CD4-positive, alpha-beta T cell treated with Interleukin-21 for 1 hour (primary cell): ENCODE data around the gene NSUN2.

Experiments used
- DNase-seq: peaks from one replicate; pipeline ENCODE4 v3.0.0-alpha.2; 2020

Gene NSUN2

DNA sequence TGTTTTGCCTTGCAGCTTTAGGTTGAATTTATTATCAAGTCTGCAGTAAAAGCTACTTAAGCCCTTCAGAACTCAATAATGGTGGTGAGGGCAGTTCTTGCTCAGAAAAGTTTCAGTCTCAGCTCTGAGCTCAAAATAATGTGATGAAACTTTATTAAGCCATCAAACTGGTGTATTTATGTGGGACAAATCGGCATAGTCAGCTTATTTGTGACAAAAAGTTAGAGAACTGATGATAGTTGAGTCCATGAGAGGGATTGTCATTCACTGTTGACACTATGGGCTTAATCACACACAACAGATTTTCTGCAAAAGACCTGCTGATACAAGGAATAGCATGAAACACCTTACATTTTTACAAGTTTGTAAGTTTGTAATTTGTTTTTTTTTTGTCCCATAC is 9.8 kb upstream of the NSUN2 start:
- no peak for DNase-seq

- DNase-seq = no peak
These were observed 5.4 kb upstream of the NSUN2 start for GRCh38 chr5:6638236-6638635.

- no peak for DNase-seq
These were observed 4.7 kb upstream of the NSUN2 start for GRCh38 chr5:6637590-6637989.

- no peak for DNase-seq
These were observed 4.2 kb upstream of the NSUN2 start for GRCh38 chr5:6637022-6637421.

GRCh38 chr5:6636293-6636692 is 3.4 kb upstream of the NSUN2 start:
- DNase-seq = no peak

- DNase-seq = no peak
These were observed 2.1 kb upstream of the NSUN2 start for GRCh38 chr5:6634788-6635430.

DNA sequence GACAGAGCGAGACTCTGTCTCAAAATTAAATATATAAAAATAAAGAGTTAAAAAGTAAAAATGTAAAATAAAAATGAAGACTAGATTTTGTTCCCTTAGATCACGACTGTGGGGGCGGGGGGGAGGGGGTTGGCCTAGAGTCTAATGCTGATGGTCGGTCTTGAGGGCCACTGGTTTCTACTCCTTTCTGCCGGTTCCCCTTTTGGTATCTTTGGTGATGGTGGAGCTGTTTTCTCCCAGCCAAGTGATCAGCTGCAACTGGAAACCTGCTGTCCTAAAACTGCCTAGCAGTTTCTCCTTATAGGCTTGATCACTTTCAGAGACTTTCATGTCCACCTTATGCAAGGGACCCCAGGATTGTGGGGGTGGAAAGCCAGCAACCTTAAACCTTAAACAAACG is 1.5 kb upstream of the NSUN2 start:
- no peak for DNase-seq

- DNase-seq = no peak
These were observed 813 bp upstream of the NSUN2 start for GRCh38 chr5:6633469-6634245.

DNA sequence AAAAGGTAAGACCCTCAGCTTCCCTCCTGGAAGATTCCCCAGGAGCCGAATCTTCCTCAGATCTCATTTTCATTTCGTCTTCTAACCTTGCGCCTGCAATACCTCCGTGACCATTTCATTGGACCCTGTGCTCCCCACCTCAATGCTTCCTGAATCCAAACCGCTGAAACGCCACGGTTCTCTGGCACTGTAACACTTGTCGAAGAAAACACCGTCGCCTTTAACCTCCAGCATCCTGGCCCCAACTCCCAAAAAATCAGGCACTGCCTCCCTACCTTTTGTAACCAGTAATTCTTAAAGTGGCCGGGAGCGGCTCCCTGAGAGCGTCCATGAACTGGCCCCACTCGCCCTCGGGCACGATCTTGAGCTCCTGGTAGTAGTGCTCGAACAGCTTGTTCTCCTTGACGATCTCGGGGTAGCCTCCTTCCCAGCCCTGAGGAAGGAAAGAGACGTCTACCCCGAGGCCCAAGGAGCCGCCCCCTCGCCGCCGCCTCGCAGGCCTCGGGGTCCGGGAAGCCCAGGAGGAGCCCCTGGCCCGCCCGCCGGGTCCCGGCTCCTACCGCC is 438 bp downstream of the NSUN2 start:
- no peak for DNase-seq

DNA sequence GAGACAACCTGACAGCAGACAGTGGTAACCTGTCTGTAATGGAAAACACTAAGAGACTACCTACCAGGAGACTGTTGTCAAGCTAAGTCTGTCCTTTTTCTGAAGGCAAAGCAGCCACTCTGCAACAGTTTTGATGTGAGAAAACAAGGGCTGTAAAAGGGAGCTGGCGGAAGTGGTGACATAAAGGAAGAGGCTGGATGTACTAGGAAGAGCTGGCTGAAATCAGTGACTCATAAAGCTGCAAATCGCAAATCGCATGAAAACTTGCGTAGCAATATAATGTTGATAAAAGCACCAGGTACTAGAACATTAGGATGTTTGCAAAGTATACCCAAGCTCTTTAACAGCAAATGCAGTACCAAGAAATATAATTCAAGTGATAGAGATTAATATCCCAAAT is 1.4 kb downstream of the NSUN2 start:
- DNase-seq = no peak

GRCh38 chr5:6626508-6626907 is 6.3 kb downstream of the NSUN2 start:
- no peak for DNase-seq

GRCh38 chr5:6623941-6624340 is 8.9 kb downstream of the NSUN2 start:
- no peak for DNase-seq

DNA sequence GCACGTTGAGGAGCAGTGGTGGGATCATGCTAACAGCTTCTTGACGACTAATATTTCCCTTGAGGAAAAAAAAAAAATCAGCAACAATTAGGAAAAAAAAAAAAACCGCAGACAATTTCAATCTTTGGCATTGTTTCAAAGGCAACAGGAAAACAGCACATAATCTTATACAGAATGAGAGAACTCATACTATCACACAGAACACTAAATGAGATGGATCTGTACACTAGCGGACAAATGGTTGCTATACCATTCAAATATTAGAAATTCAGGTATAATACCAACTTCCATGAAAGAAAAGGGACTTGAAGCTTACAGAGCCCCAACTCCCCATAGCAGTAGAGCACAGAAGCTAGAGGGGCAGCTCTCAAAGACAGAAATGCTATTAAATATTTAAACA is 9.6 kb downstream of the NSUN2 start:
- no peak for DNase-seq

DNA sequence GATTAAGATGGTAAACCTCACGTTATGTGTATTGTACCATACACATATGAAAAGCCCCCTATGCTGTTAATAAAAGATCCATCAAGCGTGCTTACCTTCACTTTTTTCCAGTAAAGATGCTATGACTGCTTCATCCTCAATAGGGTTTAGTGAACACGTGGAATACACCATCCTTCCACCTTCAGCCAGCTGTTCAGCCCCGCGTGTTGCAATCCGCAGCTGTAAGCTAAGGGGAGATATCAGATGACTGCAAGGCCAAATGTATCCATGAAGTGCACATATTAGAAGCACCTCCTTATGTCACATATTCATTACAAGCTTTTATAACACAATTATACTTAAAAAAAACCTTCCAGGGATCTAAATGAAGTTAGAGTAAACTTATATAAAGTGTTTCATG is 16.2 kb downstream of the NSUN2 start:
- DNase-seq = no peak

GRCh38 chr5:6615034-6615815 is 17.6 kb downstream of the NSUN2 start:
- DNase-seq = no peak

- DNase-seq = no peak
These were observed 21.2 kb downstream of the NSUN2 start for GRCh38 chr5:6611334-6612256.

DNA sequence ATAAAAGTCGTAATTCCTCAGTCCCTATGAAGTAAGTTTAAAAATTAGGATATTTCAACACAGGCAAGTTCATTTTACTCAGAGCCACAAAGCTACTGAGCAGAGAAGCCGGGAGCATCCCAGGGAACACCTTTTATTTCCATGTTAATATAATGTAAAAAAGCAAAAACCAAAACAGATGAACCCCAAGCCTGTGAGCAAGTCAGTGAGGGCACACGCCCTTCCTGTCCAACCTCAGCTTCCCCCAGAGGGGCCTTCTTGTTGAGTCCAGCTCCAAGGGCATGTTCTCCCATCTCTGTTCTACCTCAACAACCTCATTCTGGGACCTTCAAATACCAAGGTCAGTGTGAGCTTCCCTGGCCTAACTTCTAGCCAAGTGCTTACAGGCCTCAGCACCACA is 24.8 kb downstream of the NSUN2 start:
- DNase-seq = no peak

- no peak for DNase-seq
These were observed 25.3 kb downstream of the NSUN2 start for GRCh38 chr5:6607559-6607936.

DNA sequence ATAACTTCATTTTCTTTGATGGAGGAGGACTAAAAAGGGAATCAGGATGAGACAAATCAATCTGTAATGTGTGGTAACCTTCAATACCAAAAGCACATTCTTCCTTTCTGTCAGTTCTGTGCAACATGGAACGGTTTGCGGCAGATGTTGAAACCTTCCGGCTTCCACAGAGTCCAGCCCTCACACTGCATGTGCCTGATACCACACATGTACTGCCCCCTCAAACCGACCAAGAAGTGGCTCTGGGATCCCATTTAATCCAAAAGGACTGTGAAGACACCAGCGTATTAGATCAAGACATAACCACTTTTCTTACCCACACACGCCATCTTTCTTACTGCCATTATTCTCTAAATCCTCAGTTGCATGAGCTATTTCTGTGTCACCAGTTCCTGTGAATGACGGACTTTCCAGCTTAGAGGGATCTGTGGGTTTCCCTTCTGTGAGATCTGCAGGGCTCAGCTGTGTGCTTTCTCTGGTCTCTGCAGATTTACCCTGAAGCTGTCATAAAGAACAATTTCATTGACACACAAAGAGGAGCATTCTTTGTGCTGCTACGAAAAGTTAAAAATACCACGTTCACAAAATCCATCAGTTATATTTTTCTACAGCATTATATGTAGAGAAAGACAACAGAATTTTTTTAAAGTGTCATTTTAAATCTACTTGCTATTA is 25.8 kb downstream of the NSUN2 start:
- DNase-seq = no peak

- DNase-seq = no peak
These were observed 27.9 kb downstream of the NSUN2 start for GRCh38 chr5:6604946-6605345.

- DNase-seq = no peak
These were observed 28.5 kb downstream of the NSUN2 start for GRCh38 chr5:6604341-6604740.

DNA sequence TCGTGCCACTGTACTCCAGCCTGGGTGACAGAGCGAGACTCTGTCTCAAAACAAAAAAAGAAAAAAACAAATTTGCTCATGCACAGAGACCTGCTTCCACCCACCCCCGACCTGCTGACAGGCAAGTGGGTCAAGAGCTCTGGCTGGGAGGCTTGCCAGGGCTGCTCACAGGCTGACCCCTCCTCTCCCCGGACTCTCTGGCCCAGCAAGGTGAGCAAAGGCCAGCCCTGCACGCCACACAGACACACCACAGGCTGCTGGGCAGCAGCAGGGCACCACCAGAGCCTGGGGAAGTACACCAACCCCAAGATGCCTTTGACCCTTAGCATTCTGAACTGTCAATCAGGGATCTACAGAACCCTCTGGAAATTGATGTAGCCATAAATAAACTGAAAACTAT is 29.2 kb downstream of the NSUN2 start:
- no peak for DNase-seq
